H1 (cell line): ENCODE measurements around the gene NF1. TPM values are rescaled to one million over a fixed set of nuclear protein-coding genes. Genes with fewer than 3 reads are reported as not detected.

Source experiments
- CTCF ChIA-PET: fragments of 300-600 bp; sonication (Branson Sonifier 250); formaldehyde crosslinking; loops from one replicate; lab custom pipeline; 2021; ENCODE audit not compliant: partially characterized antibody; lab: Charles Lee
- POLR2A ChIA-PET: fragments of 300-600 bp; sonication (Branson Sonifier 250); formaldehyde crosslinking; loops from one replicate; lab custom pipeline; 2021; ENCODE audit warnings: inconsistent platforms; ENCODE audit not compliant: partially characterized antibody; lab: Charles Lee
- DNase-seq, 2 experiments: peaks; one replicate each; pipeline versions ENCODE4 v3.0.0 to v3.0.0-alpha.2; 2010 to 2022; ENCODE audit warnings: low spot score in 2 of 2, low read depth in 1 of 2, mixed read lengths in 1 of 2
- FAIRE-seq: peaks from 2 replicates; lab custom pipeline; 2011; peaks lifted over from hg19 to GRCh38; lab: Jason Lieb, UNC
- H2AFZ ChIP-seq: 2 replicates; pipeline ENCODE4 v1.8.1; 2012; ENCODE audit warnings: low read length, inconsistent platforms
- H2AK5ac ChIP-seq: 2 replicates; pipeline ENCODE4 v1.6.1; 2013; ENCODE audit warnings: low read depth, low read length
- H2BK120ac ChIP-seq: replicated peaks from 2 replicates; pipeline ENCODE3; 2013; ENCODE audit warnings: low read depth, low read length, inconsistent platforms
- H2BK12ac ChIP-seq: 2 replicates; pipeline ENCODE4 v1.6.1; 2013; ENCODE audit warnings: low read depth, low read length
- H2BK15ac ChIP-seq: 2 replicates; pipeline ENCODE4 v1.6.1; 2013; ENCODE audit warnings: low read length
- H2BK20ac ChIP-seq: 2 replicates; pipeline ENCODE4 v1.6.1; 2013; ENCODE audit warnings: low read length
- H2BK5ac ChIP-seq: 2 replicates; pipeline ENCODE4 v1.6.1; 2013; ENCODE audit warnings: low read depth, low read length
- H3K14ac ChIP-seq: 2 replicates; pipeline ENCODE4 v1.6.1; 2013; ENCODE audit warnings: inconsistent platforms; ENCODE audit not compliant: insufficient read length
- H3K18ac ChIP-seq: 2 replicates; pipeline ENCODE4 v1.6.1; 2013; ENCODE audit warnings: low read length; ENCODE audit errors: extremely low read depth
- H3K23ac ChIP-seq: 2 replicates; pipeline ENCODE4 v1.6.1; 2013; ENCODE audit warnings: inconsistent platforms; ENCODE audit not compliant: insufficient read length
- H3K23me2 ChIP-seq: 2 replicates; pipeline ENCODE4 v1.6.1; 2013; ENCODE audit warnings: low read depth, low read length
- H3K27ac ChIP-seq: 2 replicates; pipeline ENCODE4 v1.6.1; 2011; ENCODE audit warnings: low read depth, low read length, inconsistent platforms
- H3K27me3 ChIP-seq, 4 experiments: replicated peaks in 1 of 4; 1 replicate in 1 of 4; 2 replicates in 3 of 4; pipeline versions ENCODE4 v1.6.1 to v1.8.1; 2011 to 2013; ENCODE audit warnings: low read length in 3 of 4, mild to moderate bottlenecking in 3 of 4, inconsistent platforms in 2 of 4, mixed read lengths in 2 of 4, moderate library complexity in 1 of 4; ENCODE audit not compliant: control insufficient read depth in 3 of 4, insufficient read depth in 3 of 4; ENCODE audit errors: extremely low read depth in 1 of 4
- H3K36me3 ChIP-seq, 4 experiments: 2 replicates each; pipeline versions ENCODE4 v1.6.1 to v1.8.1; 2011 to 2013; ENCODE audit warnings: mild to moderate bottlenecking in 4 of 4, low read length in 3 of 4, moderate library complexity in 2 of 4, control low read depth in 1 of 4, inconsistent platforms in 1 of 4; ENCODE audit not compliant: insufficient read depth in 4 of 4, control insufficient read depth in 2 of 4
- H3K4ac ChIP-seq: replicated peaks from 2 replicates; pipeline ENCODE3; 2013; ENCODE audit warnings: low read length, low read depth, mixed read lengths, inconsistent platforms; ENCODE audit not compliant: insufficient read length
- H3K4me1 ChIP-seq, 4 experiments: replicated peaks in 1 of 4; 1 replicate in 1 of 4; 2 replicates in 3 of 4; pipeline versions ENCODE4 v1.6.1 to v1.8.1; 2011 to 2013; ENCODE audit warnings: low read length in 3 of 4, inconsistent platforms in 2 of 4, mixed read lengths in 1 of 4; ENCODE audit not compliant: insufficient read depth in 4 of 4, control insufficient read depth in 3 of 4
- H3K4me2 ChIP-seq, 2 experiments: 2 replicates each; pipeline versions ENCODE4 v1.6.1 to v1.8.1; 2011 to 2013; ENCODE audit warnings: low read depth in 2 of 2, low read length in 2 of 2, control low read depth in 1 of 2, inconsistent platforms in 1 of 2, mild to moderate bottlenecking in 1 of 2; ENCODE audit not compliant: insufficient read depth in 1 of 2
- H3K4me3 ChIP-seq, 4 experiments: fragments of 200-600, 300-600 bp in 1 of 4; sonication (generic), shearing (Covaris generic), sonication (Bioruptor Twin) in 1 of 4; 2 replicates each; pipeline versions ENCODE4 v1.5.1 to v1.8.1; 2011 to 2016; ENCODE audit warnings: low read length in 4 of 4, low read depth in 3 of 4, control low read depth in 2 of 4, inconsistent platforms in 2 of 4, mild to moderate bottlenecking in 2 of 4, mixed read lengths in 1 of 4, moderate library complexity in 1 of 4; ENCODE audit not compliant: insufficient read depth in 2 of 4; ENCODE audit errors: extremely low read depth in 1 of 4
- H3K56ac ChIP-seq: replicated peaks from 2 replicates; pipeline ENCODE3; 2013; ENCODE audit warnings: low read depth, mild to moderate bottlenecking, mixed read lengths, low read length, inconsistent platforms; ENCODE audit not compliant: insufficient read length
- H3K79me1 ChIP-seq: 2 replicates; pipeline ENCODE4 v1.6.1; 2013; ENCODE audit warnings: low read depth, low read length, control low read depth
- H3K79me2 ChIP-seq, 2 experiments: 2 replicates each; pipeline versions ENCODE4 v1.6.1 to v1.8.1; 2012 to 2013; ENCODE audit warnings: low read length in 2 of 2, mild to moderate bottlenecking in 2 of 2, inconsistent platforms in 1 of 2; ENCODE audit not compliant: insufficient read depth in 2 of 2, control insufficient read depth in 1 of 2
- H3K9ac ChIP-seq, 4 experiments: replicated peaks in 1 of 4; 1 replicate in 1 of 4; 2 replicates in 3 of 4; pipeline versions ENCODE4 v1.6.1 to v1.8.1; 2011 to 2013; ENCODE audit warnings: low read depth in 3 of 4, low read length in 3 of 4, control low read depth in 2 of 4, mild to moderate bottlenecking in 2 of 4, moderate library complexity in 2 of 4, inconsistent platforms in 1 of 4; ENCODE audit errors: extremely low read depth in 1 of 4
- H3K9me3 ChIP-seq, 2 experiments: 2 replicates each; pipeline versions ENCODE4 v1.6.1 to v1.8.1; 2012 to 2013; ENCODE audit warnings: mild to moderate bottlenecking in 2 of 2, moderate library complexity in 2 of 2, control low read depth in 1 of 2, inconsistent platforms in 1 of 2, low read depth in 1 of 2, low read length in 1 of 2, mixed read lengths in 1 of 2; ENCODE audit not compliant: insufficient read depth in 2 of 2
- H4K20me1 ChIP-seq, 2 experiments: replicated peaks in 1 of 2; 2 replicates each; pipeline versions ENCODE3 to v1.8.1; 2011 to 2013; ENCODE audit warnings: inconsistent platforms in 2 of 2, low read length in 2 of 2, mild to moderate bottlenecking in 1 of 2; ENCODE audit not compliant: insufficient read depth in 2 of 2, control insufficient read depth in 1 of 2
- H4K5ac ChIP-seq: 2 replicates; pipeline ENCODE4 v1.6.1; 2013; ENCODE audit warnings: low read length, low read depth, mixed read lengths, inconsistent platforms; ENCODE audit not compliant: insufficient read length
- H4K8ac ChIP-seq: 2 replicates; pipeline ENCODE4 v1.8.0; 2013; ENCODE audit warnings: mild to moderate bottlenecking, moderate library complexity, low read length, inconsistent platforms; ENCODE audit not compliant: insufficient read depth; ENCODE audit errors: extremely low read depth
- H4K91ac ChIP-seq: replicated peaks from 2 replicates; pipeline ENCODE3; 2013; ENCODE audit warnings: low read length, mixed read lengths, inconsistent platforms; ENCODE audit not compliant: insufficient read length
- ATF3 ChIP-seq: IDR thresholded peaks from 2 replicates; pipeline ENCODE4 v1.6.1; 2011; ENCODE audit warnings: low read depth, mild to moderate bottlenecking, low read length; ENCODE audit not compliant: insufficient read depth
- EGR1 ChIP-seq: IDR thresholded peaks from 2 replicates; pipeline ENCODE4 v1.6.1; 2011; ENCODE audit warnings: low read depth, low read length, borderline replicate concordance
- EP300 ChIP-seq, 2 experiments: IDR thresholded peaks; 1 replicate in 1 of 2; 2 replicates in 1 of 2; pipeline ENCODE4 v1.6.1; 2011 to 2012; ENCODE audit warnings: low read depth in 2 of 2, low read length in 2 of 2, mild to moderate bottlenecking in 2 of 2, borderline replicate concordance in 1 of 2, inconsistent platforms in 1 of 2, moderate library complexity in 1 of 2
- POU5F1 ChIP-seq: IDR thresholded peaks from 2 replicates; pipeline ENCODE4 v1.6.1; 2011; ENCODE audit warnings: low read depth, mild to moderate bottlenecking, low read length, moderate library complexity
- RFX5 ChIP-seq: IDR thresholded peaks from 2 replicates; pipeline ENCODE4 v1.6.1; 2011; ENCODE audit warnings: low read depth, low read length, improper control_type of control experiment, borderline replicate concordance
- SP4 ChIP-seq: IDR thresholded peaks from 2 replicates; pipeline ENCODE4 v1.6.1; 2012; ENCODE audit warnings: low read length, inconsistent platforms
- USF2 ChIP-seq: IDR thresholded peaks from 2 replicates; pipeline ENCODE4 v1.6.1; 2011; ENCODE audit warnings: low read length, improper control_type of control experiment
- WGBS, 2 experiments: shearing (Covaris generic) in 1 of 2; methylation state at CpG; one replicate each; pipeline versions ENCODE4 v1.1.6 to v1.1.7; 2013 to 2015; ENCODE audit warnings: low lambda C conversion rate in 2 of 2, mixed read lengths in 2 of 2, inconsistent platforms in 1 of 2, low coverage in 1 of 2, missing lambda C conversion rate in 1 of 2; ENCODE audit not compliant: insufficient replicate concordance in 2 of 2, insufficient coverage in 1 of 2, insufficient read length in 1 of 2; ENCODE audit errors: extremely low coverage in 1 of 2, missing lambda C conversion rate in 1 of 2; 5-methylcytosine and 5-hydroxymethylcytosine counted together
- polyA plus RNA-seq, 7 experiments: library from polyadenylated mRNA; depleted of rRNA in 3 of 7; stranded (reverse) in 5 of 7; unstranded in 2 of 7; fragments of >200 nt in 5 of 7; fragments of 200-250 nt in 2 of 7; gene quantifications; 1 replicate in 5 of 7; 2 replicates in 1 of 7; 4 replicates in 1 of 7; pipeline versions ENCODE4 v1.2.1 to v1.2.3, GENCODE V29; 2011 to 2013; ENCODE audit warnings: missing spikeins in 2 of 7, mixed read lengths in 2 of 7
- total RNA-seq: library from RNA; stranded (reverse); fragmentation: NEBNext Ultra II Directional; extraction: Animal tissue kit (Norgen Biotek cat#: 25700); gene quantifications from 2 replicates; pipeline ENCODE4 v1.2.1, GENCODE V29; 2021

The NF1 gene
- total and polyA plus RNA-seq, 2 of the 8 experiments (the other 6 are each of a cell fraction or from before 2014, with no cell fraction given), result 19.3 to 29.6 TPM

- Histone ChIP-seq H3K4ac (no peak overlapping the region), H3K56ac (no peak overlapping the region)
- TF ChIP-seq USF2 (no peak), RFX5 (no peak), EP300 (IDR thresholded peaks at IDR 0.05; ENCODE audit: borderline replicate concordance in 1 of 2, low read depth in 2 of 2, low read length in 2 of 2) (no peak), EGR1 (no peak), POU5F1 (no peak), ATF3 (no peak), SP4 (no peak)
These were observed 744 bp upstream of the NF1 start for GRCh38 chr17:31093866-31094599.

More at GRCh38 chr17:31093866-31094599, 744 bp upstream of the NF1 start:
- no peaks in the 10 kb centered on the region for H4K20me1 ChIP-seq
- no peak overlapping the region for H3K23ac ChIP-seq
- no peak overlapping the region for H2BK12ac ChIP-seq
- H4K91ac ChIP-seq, result no peak overlapping the region
- no peak for FAIRE-seq
- no peak overlapping the region for H3K14ac ChIP-seq
- no peaks in the 10 kb centered on the region for H3K79me1 ChIP-seq
- ChIA-PET POLR2A (interaction anchor here (0.6 to 2.0 kb wide), 12 partner anchors 11 to 161 kb away, joined by 3 to 9 read pairs (median 5); no protein-coding TSS in a partner anchor), CTCF (interaction anchor here (0.6 to 0.7 kb wide), 3 partner anchors 27 to 440 kb away, joined by 3 read pairs; no protein-coding TSS in a partner anchor)
- H2BK120ac ChIP-seq, result no peak overlapping the region
- no peaks in the 10 kb centered on the region for H3K36me3 ChIP-seq
- H2BK20ac ChIP-seq, result no peak overlapping the region
- no peak for DNase-seq
- no peaks in the 10 kb centered on the region for H3K27me3 ChIP-seq
- peak overlapping the region in 2 of 4 experiments; percentile 40 to 63; a peak in 3 of 7 replicates for H3K9ac ChIP-seq
- peaks cover 0 to 5% (median 3%) of the 10 kb centered on the region in 4 experiments; a peak in 5 of 7 replicates for H3K4me1 ChIP-seq
- peaks cover 4% of the 10 kb centered on the region; the same call in 1 of the 2 replicates for H3K23me2 ChIP-seq
- H3K27ac ChIP-seq, result no peak overlapping the region
- peaks cover 2 to 29% of the 10 kb centered on the region in 2 experiments; a peak in 2 of 4 replicates for H3K79me2 ChIP-seq
- H4K5ac ChIP-seq, result no peak overlapping the region
- WGBS, 2 experiments, result 21 to 100% methylated on average over 1 to 17 of the region's 17 CpGs
- no peak overlapping the region for H2AFZ ChIP-seq
- H3K9me3 ChIP-seq, result no peaks in the 10 kb centered on the region
- peak overlapping the region; percentile 9; the same call in 1 of the 2 replicates for H3K18ac ChIP-seq
- H2BK15ac ChIP-seq, result no peak overlapping the region
- no peak overlapping the region for H2BK5ac ChIP-seq
- peak overlapping the region; percentile 73 to 89 for H3K4me2 ChIP-seq
- H3K4me3 ChIP-seq, result peak overlapping the region; percentile 79 to 92 (median 88)
- no peak overlapping the region for H2AK5ac ChIP-seq
- no peak overlapping the region for H4K8ac ChIP-seq
